SK-N-SH (cell line): ENCODE data around the gene MAD1L1. TPM values are rescaled to one million over a fixed set of nuclear protein-coding genes. Genes with fewer than 3 reads are reported as not detected.

Source experiments
- CTCF ChIA-PET: fragments of 300-600, 350-600 bp; formaldehyde crosslinking; extraction: SDS; loops from one replicate; lab custom pipeline; 2021; lab: Yijun Ruan, JAX
- POLR2A ChIA-PET: fragments of 350-600 bp; sonication (Branson Sonifier 250); formaldehyde crosslinking; extraction: SDS; loops from one replicate; lab custom pipeline; 2020; ENCODE audit warnings: antibody characterized with exemption, inconsistent platforms; lab: Yijun Ruan, JAX
- DNase-seq: peaks from one replicate; pipeline ENCODE4 v3.0.0; 2012
- H2AFZ ChIP-seq: fragments of 200-600 bp; sonication (generic); 2 replicates; pipeline ENCODE4 v1.8.1; 2016; ENCODE audit warnings: antibody characterized with exemption, mild to moderate bottlenecking, low read depth
- H3F3A ChIP-seq: fragments of 200-600 bp; sonication (generic); replicated peaks from 2 replicates; pipeline ENCODE3; 2016; ENCODE audit warnings: antibody characterized with exemption, mild to moderate bottlenecking; ENCODE audit not compliant: insufficient read depth
- H3K27ac ChIP-seq, 2 experiments: fragments of 200-500 bp in 1 of 2; fragments of 200-600 bp in 1 of 2; sonication (Bioruptor generic) in 1 of 2; sonication (generic), shearing (Covaris generic) in 1 of 2; 2 replicates each; pipeline versions ENCODE4 v1.5.1 to v1.6.1; 2014 to 2016; ENCODE audit warnings: low read depth in 2 of 2, inconsistent platforms in 1 of 2, low read length in 1 of 2, mild to moderate bottlenecking in 1 of 2, mixed read lengths in 1 of 2
- H3K27me3 ChIP-seq: fragments of 200-600 bp; sonication (generic), shearing (Covaris generic); 2 replicates; pipeline ENCODE4 v1.6.1; 2016; ENCODE audit warnings: mixed run types; ENCODE audit not compliant: insufficient read depth
- H3K36me3 ChIP-seq, 2 experiments: fragments of 200-500 bp in 1 of 2; fragments of 200-600 bp in 1 of 2; sonication (Bioruptor generic) in 1 of 2; sonication (generic) in 1 of 2; replicated peaks in 1 of 2; 2 replicates each; pipeline versions ENCODE3 to v1.5.1; 2014 to 2016; ENCODE audit warnings: low read length in 1 of 2, mild to moderate bottlenecking in 1 of 2; ENCODE audit not compliant: insufficient read depth in 2 of 2, control insufficient read depth in 1 of 2
- H3K4me1 ChIP-seq, 2 experiments: fragments of 200-500 bp in 1 of 2; fragments of 200-600 bp in 1 of 2; sonication (Bioruptor generic) in 1 of 2; sonication (generic), shearing (Covaris generic) in 1 of 2; 2 replicates each; pipeline versions ENCODE4 v1.5.1 to v1.6.1; 2014 to 2016; ENCODE audit warnings: low read depth in 1 of 2, low read length in 1 of 2, mixed run types in 1 of 2; ENCODE audit not compliant: insufficient read depth in 2 of 2, control insufficient read depth in 1 of 2
- H3K4me2 ChIP-seq: fragments of 200-600 bp; sonication (generic), shearing (Covaris generic); 2 replicates; pipeline ENCODE4 v1.6.1; 2017; ENCODE audit warnings: mixed run types
- H3K4me3 ChIP-seq, 2 experiments: fragments of 200-500 bp in 1 of 2; fragments of 200-600 bp in 1 of 2; sonication (Bioruptor generic) in 1 of 2; sonication (generic), shearing (Covaris generic) in 1 of 2; 2 replicates each; pipeline versions ENCODE4 v1.5.1 to v1.8.1; 2014 to 2016; ENCODE audit warnings: low read depth in 2 of 2, inconsistent platforms in 1 of 2, low read length in 1 of 2, mild to moderate bottlenecking in 1 of 2, mixed read lengths in 1 of 2, moderate library complexity in 1 of 2
- H3K79me2 ChIP-seq: fragments of 200-600 bp; sonication (generic); 2 replicates; pipeline ENCODE4 v1.8.1; 2017; ENCODE audit warnings: mild to moderate bottlenecking; ENCODE audit not compliant: insufficient read depth
- H3K9ac ChIP-seq: fragments of 200-600 bp; sonication (generic); 2 replicates; pipeline ENCODE4 v1.6.1; 2017; ENCODE audit warnings: mixed run types
- H3K9me2 ChIP-seq: fragments of 200-600 bp; sonication (generic); 2 replicates; pipeline ENCODE4 v1.6.1; 2017; ENCODE audit warnings: mixed run types
- H3K9me3 ChIP-seq: fragments of 200-600 bp; sonication (generic); 2 replicates; pipeline ENCODE4 v1.6.1; 2017; ENCODE audit warnings: mixed run types, mild to moderate bottlenecking, moderate library complexity
- H4K20me1 ChIP-seq: fragments of 200-600 bp; sonication (generic); 2 replicates; pipeline ENCODE4 v1.6.1; 2017; ENCODE audit warnings: mild to moderate bottlenecking, mixed run types; ENCODE audit not compliant: insufficient read depth
- CTCF ChIP-seq: fragments of 200-600 bp; sonication (generic); IDR thresholded peaks from 2 replicates; pipeline ENCODE4 v1.6.1; 2017; ENCODE audit warnings: antibody characterized with exemption, mild to moderate bottlenecking, moderate library complexity
- EP300 ChIP-seq, 2 experiments: IDR thresholded peaks; 2 replicates each; pipeline versions ENCODE4 v1.4.0 to v1.6.1; 2012; ENCODE audit warnings: borderline replicate concordance in 1 of 2, low read depth in 1 of 2, low read length in 1 of 2
- EZH2phosphoT487 ChIP-seq: fragments of 200-600 bp; sonication (generic); IDR thresholded peaks from 2 replicates; pipeline ENCODE4 v1.6.1; 2017; ENCODE audit warnings: low read depth, mixed run types, mild to moderate bottlenecking, antibody characterized with exemption, moderate library complexity, borderline replicate concordance
- FOXM1 ChIP-seq: IDR thresholded peaks from 2 replicates; pipeline ENCODE4 v1.4.0; 2012; ENCODE audit warnings: low read depth, mild to moderate bottlenecking
- GATA2 ChIP-seq: sonication (generic); formaldehyde crosslinking; IDR thresholded peaks from 2 replicates; pipeline ENCODE4 v1.5.0; 2020; ENCODE audit warnings: mild to moderate bottlenecking, missing genetic modification reagents
- IRF3 ChIP-seq: fragments of 150-350 bp; IDR thresholded peaks from 2 replicates; pipeline ENCODE4 v1.6.1; 2016; ENCODE audit warnings: mild to moderate bottlenecking, low read depth, low read length
- NFIC ChIP-seq: IDR thresholded peaks from 2 replicates; pipeline ENCODE4 v1.4.0; 2012; ENCODE audit warnings: borderline replicate concordance
- POLR2AphosphoS5 ChIP-seq: IDR thresholded peaks from 2 replicates; pipeline ENCODE4 v1.6.1; 2012; ENCODE audit warnings: low read depth, low read length
- RAD21 ChIP-seq: IDR thresholded peaks from 2 replicates; pipeline ENCODE4 v1.6.1; 2012; ENCODE audit warnings: mild to moderate bottlenecking, low read length
- RFX5 ChIP-seq: IDR thresholded peaks from 2 replicates; pipeline ENCODE4 v1.6.1; 2012; ENCODE audit warnings: mild to moderate bottlenecking, improper control_type of control experiment, low read length
- RXRA ChIP-seq: IDR thresholded peaks from 2 replicates; pipeline ENCODE4 v1.4.0; 2012; ENCODE audit warnings: low read depth, mild to moderate bottlenecking, borderline replicate concordance
- TEAD4 ChIP-seq: IDR thresholded peaks from 2 replicates; pipeline ENCODE4 v1.4.0; 2012; ENCODE audit warnings: mild to moderate bottlenecking, borderline replicate concordance; ENCODE audit not compliant: insufficient read depth
- USF2 ChIP-seq: fragments of 150-350 bp; IDR thresholded peaks from 2 replicates; pipeline ENCODE4 v1.6.1; 2017; ENCODE audit warnings: antibody characterized with exemption, low read length, low read depth, borderline replicate concordance
- WGBS: methylation state at CpG from one replicate; pipeline ENCODE4 v1.1.6; 2017; ENCODE audit warnings: low lambda C conversion rate; 5-methylcytosine and 5-hydroxymethylcytosine counted together
- polyA plus RNA-seq, 3 experiments: library from polyadenylated mRNA; depleted of rRNA; stranded (reverse); fragments of >200 nt; gene quantifications; 2 replicates each; pipeline ENCODE4 v1.2.3, GENCODE V29; 2012
- TF ChIP-seq, protein P1 (sequence below): IDR thresholded peaks from 2 replicates; pipeline ENCODE4 v1.4.0; 2012; ENCODE audit warnings: low read depth
- TF ChIP-seq, protein P2 (sequence below): IDR thresholded peaks from 2 replicates; pipeline ENCODE4; 2012

Gene MAD1L1
- polyA plus RNA-seq, 1 of the 3 experiments (the other 2 are of a cell fraction) = 46.2 TPM

- Histone ChIP-seq H2AFZ (no peak overlapping the region), H3K27me3 (no peaks in the 10 kb centered on the region), H3K27ac (peak overlapping the region; percentile 1 to 50; a peak in 2 of 4 replicates), H3K9me2 (no peaks in the 10 kb centered on the region), H3K4me3 (no peak overlapping the region), H3K9me3 (no peaks in the 10 kb centered on the region), H4K20me1 (no peaks in the 10 kb centered on the region; the same call in 1 of the 2 replicates), H3F3A (peaks cover 21% of the 10 kb centered on the region), H3K79me2 (no peaks in the 10 kb centered on the region)
- ChIA-PET CTCF (interaction anchor here (0.7 to 4.9 kb wide), 12 partner anchors 8 to 325 kb away, joined by 3 to 24 read pairs (median 6); no protein-coding TSS in a partner anchor), POLR2A (no interaction called here)
- TF ChIP-seq CTCF (peak; percentile 33), RAD21 (0 out of 2 replicates have a peak, but pooled peaks have one; percentile 14), FOXM1 (no peak)
- TF ChIP-seq, all 33 proteins: peak for 2
- no peak for DNase-seq
- 81% methylated on average over 14 of the region's 30 CpGs for WGBS
- Histone ChIP-seq H3K36me3 (no peaks in the 10 kb centered on the region), H3K9ac (no peak overlapping the region), H3K4me1 (peaks cover 16 to 21% of the 10 kb centered on the region in 2 experiments; a peak in 3 of 4 replicates), H3K4me2 (peak overlapping the region; percentile 38; the same call in 1 of the 2 replicates)
Measured at GRCh38 chr7:1883834-1884582, 348.7 kb downstream of the MAD1L1 start.

DNA sequence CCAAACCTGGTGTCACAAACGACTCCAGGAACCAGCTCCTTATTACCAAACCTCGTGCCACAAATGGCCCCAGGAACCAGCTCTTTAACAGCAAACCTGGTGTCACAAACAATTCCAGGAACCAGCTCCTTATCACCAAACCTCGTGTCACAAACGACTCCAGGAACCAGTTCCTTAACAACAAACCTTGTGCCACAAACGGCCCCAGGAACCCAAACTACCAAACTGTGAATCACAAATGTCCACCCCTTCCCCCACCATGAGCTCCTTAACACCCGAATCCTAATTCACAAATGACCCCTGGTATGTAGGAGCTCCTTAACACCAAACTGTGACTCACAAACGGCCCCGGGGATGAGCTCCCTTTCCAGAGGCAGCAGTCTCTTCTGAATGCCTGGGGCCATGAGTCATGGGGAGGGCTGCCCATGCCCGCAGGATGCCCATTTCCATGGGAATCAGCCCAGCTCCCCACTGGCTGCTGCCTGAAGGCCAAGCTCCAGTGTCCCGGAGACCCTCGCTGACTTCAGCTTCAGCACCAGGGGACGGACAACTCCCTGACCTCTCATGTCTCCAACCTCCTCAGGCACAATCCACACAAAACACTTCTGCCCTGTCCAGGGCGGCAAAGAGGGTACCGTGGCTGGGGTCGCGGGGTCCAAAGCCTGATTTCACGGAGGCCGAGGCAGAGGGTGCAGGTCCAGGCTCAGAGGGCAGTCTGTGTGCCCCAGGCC is 349.5 kb downstream of the MAD1L1 start:
- H3K4me3 ChIP-seq = no peak overlapping the region
- no peak overlapping the region for H2AFZ ChIP-seq
- peak overlapping the region; percentile 38 for H3K4me2 ChIP-seq
- ChIA-PET CTCF (interaction anchor here (0.7 to 4.9 kb wide), 14 partner anchors 8 to 326 kb away, joined by 3 to 24 read pairs (median 4); no protein-coding TSS in a partner anchor), POLR2A (no interaction called here)
- no peak overlapping the region; the same call in 1 of the 2 replicates for H3K9ac ChIP-seq
- H3K9me3 ChIP-seq = peaks cover 8% of the 10 kb centered on the region; the same call in 1 of the 2 replicates
- peaks cover 16 to 21% of the 10 kb centered on the region in 2 experiments; a peak in 3 of 4 replicates for H3K4me1 ChIP-seq
- 57% methylated on average over 17 of the region's 18 CpGs for WGBS
- H3K27me3 ChIP-seq = no peaks in the 10 kb centered on the region
- no peaks in the 10 kb centered on the region; the same call in 1 of the 2 replicates for H4K20me1 ChIP-seq
- no peaks in the 10 kb centered on the region for H3K36me3 ChIP-seq
- no peaks in the 10 kb centered on the region for H3K9me2 ChIP-seq
- peak overlapping the region in 1 of 2 experiments; percentile 50; a peak in 3 of 4 replicates for H3K27ac ChIP-seq
- peaks cover 13% of the 10 kb centered on the region for H3F3A ChIP-seq
- no peaks in the 10 kb centered on the region; the same call in 1 of the 2 replicates for H3K79me2 ChIP-seq
- no peak for DNase-seq
- TF ChIP-seq TEAD4 (peak; percentile 87; the same call in 1 of the 2 replicates), NFIC (no peak; the same call in 1 of the 2 replicates), RFX5 (no peak), RXRA (no peak; the same call in 1 of the 2 replicates), IRF3 (no peak), POLR2AphosphoS5 (peak; percentile 19; the same call in 1 of the 2 replicates), GATA2 (CRISPR knock-in tag) (no peak), CTCF (no peak), USF2 (no peak), EZH2phosphoT487 (no peak), EP300 (IDR thresholded peaks at IDR 0.05; ENCODE audit: borderline replicate concordance in 1 of 2, low read depth in 1 of 2, low read length in 1 of 2) (no peak; a peak in 1 of 4 replicates)
- TF ChIP-seq, protein P1, sequence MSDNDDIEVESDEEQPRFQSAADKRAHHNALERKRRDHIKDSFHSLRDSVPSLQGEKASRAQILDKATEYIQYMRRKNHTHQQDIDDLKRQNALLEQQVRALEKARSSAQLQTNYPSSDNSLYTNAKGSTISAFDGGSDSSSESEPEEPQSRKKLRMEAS = no peak
- TF ChIP-seq, protein P2, sequence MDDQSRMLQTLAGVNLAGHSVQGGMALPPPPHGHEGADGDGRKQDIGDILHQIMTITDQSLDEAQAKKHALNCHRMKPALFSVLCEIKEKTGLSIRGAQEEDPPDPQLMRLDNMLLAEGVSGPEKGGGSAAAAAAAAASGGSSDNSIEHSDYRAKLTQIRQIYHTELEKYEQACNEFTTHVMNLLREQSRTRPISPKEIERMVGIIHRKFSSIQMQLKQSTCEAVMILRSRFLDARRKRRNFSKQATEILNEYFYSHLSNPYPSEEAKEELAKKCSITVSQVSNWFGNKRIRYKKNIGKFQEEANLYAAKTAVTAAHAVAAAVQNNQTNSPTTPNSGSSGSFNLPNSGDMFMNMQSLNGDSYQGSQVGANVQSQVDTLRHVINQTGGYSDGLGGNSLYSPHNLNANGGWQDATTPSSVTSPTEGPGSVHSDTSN = no peak; the same call in 1 of the 2 replicates
